HG02938 (cell line): ENCODE measurements around the gene KRT12.

Source experiments
- ATAC-seq: cut with Tn5 transposase; IDR thresholded peaks from one replicate; pipeline ENCODE4 v1.9.1; 2021; ENCODE audit warnings: mild to moderate bottlenecking, moderate library complexity; ENCODE audit not compliant: unreplicated experiment

Gene KRT12

GRCh38 chr17:40866838-40867237 is at the start of gene KRT12:
TSS of gene KRT12 (minus strand) at chr17:40867223. CDS start at chr17:40867186, 37 bp downstream.
- ATAC-seq: no peak

- no peak for ATAC-seq
Observed at GRCh38 chr17:40916366-40916765, 49.3 kb upstream of the KRT12 start.

GRCh38 chr17:40915721-40916256 is 48.8 kb upstream of the KRT12 start:
- ATAC-seq: peak; percentile 49

- no peak for ATAC-seq
Observed at GRCh38 chr17:40915199-40915661, 48.2 kb upstream of the KRT12 start.

- no peak for ATAC-seq
Observed at GRCh38 chr17:40914075-40914855, 47.2 kb upstream of the KRT12 start.

- ATAC-seq: no peak
Observed at GRCh38 chr17:40912486-40913210, 45.6 kb upstream of the KRT12 start.

- ATAC-seq: no peak
Observed at GRCh38 chr17:40910441-40910841, 43.4 kb upstream of the KRT12 start.

- no peak for ATAC-seq
Observed at GRCh38 chr17:40909755-40910154, 42.7 kb upstream of the KRT12 start.

- ATAC-seq: no peak
Observed at GRCh38 chr17:40909351-40909750, 42.3 kb upstream of the KRT12 start.

GRCh38 chr17:40906613-40907012 is 39.6 kb upstream of the KRT12 start:
- no peak for ATAC-seq

- ATAC-seq: no peak
Observed at GRCh38 chr17:40905370-40905769, 38.3 kb upstream of the KRT12 start.

- no peak for ATAC-seq
Observed at GRCh38 chr17:40903129-40903847, 36.3 kb upstream of the KRT12 start.

- ATAC-seq: no peak
Observed at GRCh38 chr17:40902498-40902897, 35.5 kb upstream of the KRT12 start.

GRCh38 chr17:40901981-40902474 is 35.0 kb upstream of the KRT12 start:
- no peak for ATAC-seq

- ATAC-seq: no peak
Observed at GRCh38 chr17:40900809-40901356, 33.9 kb upstream of the KRT12 start.

- no peak for ATAC-seq
Observed at GRCh38 chr17:40896916-40897455, 30.0 kb upstream of the KRT12 start.

GRCh38 chr17:40895106-40895730 is 28.2 kb upstream of the KRT12 start:
- no peak for ATAC-seq

GRCh38 chr17:40888196-40888720 is 21.2 kb upstream of the KRT12 start:
- ATAC-seq: no peak

- ATAC-seq: no peak
Observed at GRCh38 chr17:40886090-40886489, 19.1 kb upstream of the KRT12 start.
